HG02870 (cell line): Measurements from ENCODE around the gene LAMA4.

Source experiments
- ATAC-seq: cut with Tn5 transposase; IDR thresholded peaks from one replicate; pipeline ENCODE4 v1.9.1; 2021; ENCODE audit warnings: mild to moderate bottlenecking, moderate library complexity; ENCODE audit not compliant: unreplicated experiment

LAMA4 gene

DNA sequence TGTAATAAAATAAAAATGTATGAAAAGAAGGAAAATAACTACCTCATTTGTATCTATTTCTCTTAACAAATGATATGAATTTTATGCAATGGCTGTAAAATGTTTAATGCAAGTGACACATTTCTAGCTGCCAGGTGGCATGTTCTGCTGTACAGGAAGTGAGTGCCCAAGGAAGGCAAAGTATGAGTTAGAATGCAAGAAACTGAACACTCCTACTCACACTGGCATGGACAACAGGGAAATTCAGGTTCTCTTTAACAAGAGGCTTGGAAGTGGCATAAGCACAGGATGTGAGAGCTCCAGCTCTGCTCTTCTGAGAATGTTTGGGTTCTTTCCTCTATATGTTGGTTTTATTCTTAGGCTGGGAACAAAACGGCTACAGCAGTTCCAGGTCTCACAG lies 20.4 kb upstream of the LAMA4 start:
- no peak for ATAC-seq

DNA sequence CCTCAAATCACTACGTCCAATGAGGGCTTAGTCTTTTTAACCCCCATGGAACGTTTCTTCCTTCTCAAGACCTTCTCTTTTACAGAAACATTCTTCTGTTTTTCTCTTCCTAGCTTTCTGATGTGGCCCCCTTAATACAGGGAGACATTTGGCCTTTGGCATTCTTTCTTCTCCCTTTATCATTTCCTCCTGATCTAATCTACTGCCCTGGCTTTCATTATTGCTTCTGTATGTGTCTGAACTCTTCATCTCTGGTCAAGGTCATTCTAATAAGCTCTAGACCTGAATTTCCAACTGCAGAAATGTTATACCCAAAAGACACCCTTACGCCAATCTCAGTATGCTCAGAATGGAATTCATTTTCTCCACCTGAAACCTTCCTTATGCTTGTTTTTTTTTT lies 18.4 kb upstream of the LAMA4 start:
- ATAC-seq, result no peak

DNA sequence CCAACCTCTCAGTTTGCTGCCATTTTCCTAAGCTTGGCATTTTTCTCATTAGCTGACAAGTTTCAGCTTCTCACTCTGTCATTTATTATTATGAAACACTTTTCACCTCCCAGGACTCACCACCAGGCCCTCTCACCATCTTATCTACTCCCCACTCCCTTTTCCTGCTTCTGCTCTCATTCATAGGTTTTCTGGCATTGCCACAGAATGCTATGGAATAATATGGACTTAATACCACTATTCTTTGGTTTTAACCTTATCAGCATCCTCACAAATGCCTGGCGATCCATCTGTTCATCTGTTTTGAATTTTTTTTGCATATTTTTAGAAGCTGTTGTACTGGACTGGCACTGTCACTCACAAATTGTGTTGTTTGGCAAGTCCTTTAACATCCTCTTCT lies 16.4 kb upstream of the LAMA4 start:
- ATAC-seq, result no peak

GRCh38 chr6:112269979-112270566 lies 15.7 kb upstream of the LAMA4 start:
- ATAC-seq, result no peak

GRCh38 chr6:112269114-112269513 lies 14.7 kb upstream of the LAMA4 start:
- no peak for ATAC-seq

DNA sequence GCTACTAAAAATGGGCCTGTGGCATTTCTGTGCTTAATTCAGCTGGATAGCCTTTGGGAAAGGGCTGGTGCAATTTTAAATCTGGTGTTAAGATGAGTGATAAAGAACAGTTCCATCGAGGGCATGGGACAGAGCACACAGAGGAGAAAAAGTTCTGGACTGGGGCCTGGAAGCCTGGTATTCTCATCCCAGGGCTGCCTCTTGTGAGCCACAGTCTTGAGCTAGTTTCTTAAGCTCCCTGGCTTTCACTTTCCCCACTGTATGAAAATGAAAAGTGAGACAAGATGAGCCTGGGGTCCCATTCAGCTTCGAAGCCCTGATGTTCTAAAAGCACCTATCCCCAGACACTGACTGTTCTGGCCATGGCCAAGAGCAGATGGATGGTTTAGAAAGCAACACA lies 14.3 kb upstream of the LAMA4 start:
- no peak for ATAC-seq

- no peak for ATAC-seq
These were observed 13.7 kb upstream of the LAMA4 start for GRCh38 chr6:112268019-112268418.

GRCh38 chr6:112266331-112266730 lies 12.0 kb upstream of the LAMA4 start:
- ATAC-seq, result no peak

- ATAC-seq, result no peak
These were observed 4.9 kb upstream of the LAMA4 start for GRCh38 chr6:112259337-112259675.

DNA sequence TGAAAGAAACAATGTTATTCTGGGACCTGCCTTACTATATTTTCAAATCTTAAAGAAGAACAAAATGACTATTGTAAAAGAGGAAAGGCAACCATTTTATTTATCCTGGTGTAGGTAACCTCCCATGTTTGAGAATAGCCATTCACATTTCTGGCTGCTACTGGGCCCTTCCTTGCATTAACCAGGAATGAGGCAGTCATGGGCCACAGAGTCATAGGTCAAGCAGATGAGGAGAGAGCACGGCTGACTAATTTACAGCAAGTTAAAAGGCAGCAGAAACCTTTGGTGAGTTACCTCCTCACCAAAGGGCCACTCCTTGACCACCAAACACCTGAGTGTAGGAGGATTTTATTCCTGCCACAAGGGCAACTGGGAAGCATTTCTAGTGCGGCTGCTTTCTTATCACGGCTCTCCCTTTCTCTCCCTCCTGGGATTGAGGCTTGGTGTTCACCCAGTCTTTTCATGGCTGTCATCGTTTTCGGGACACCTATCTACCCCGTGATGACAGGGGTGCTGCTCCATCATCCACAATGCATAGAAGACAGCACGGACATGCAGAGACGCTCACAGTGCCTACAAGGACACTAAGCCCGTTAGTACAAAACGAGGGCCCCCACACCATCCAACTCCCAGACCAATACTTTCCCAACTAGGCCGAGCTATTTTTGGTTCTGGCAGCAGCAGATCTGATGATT lies 4.4 kb upstream of the LAMA4 start:
- ATAC-seq, result no peak

- ATAC-seq, result no peak
These were observed 3.0 kb upstream of the LAMA4 start for GRCh38 chr6:112257178-112257855.

- ATAC-seq, result no peak
These were observed 554 bp upstream of the LAMA4 start for GRCh38 chr6:112254921-112255320.

GRCh38 chr6:112253498-112253840 lies 898 bp downstream of the LAMA4 start:
- no peak for ATAC-seq

GRCh38 chr6:112252571-112253497 lies 1.5 kb downstream of the LAMA4 start:
- no peak for ATAC-seq

DNA sequence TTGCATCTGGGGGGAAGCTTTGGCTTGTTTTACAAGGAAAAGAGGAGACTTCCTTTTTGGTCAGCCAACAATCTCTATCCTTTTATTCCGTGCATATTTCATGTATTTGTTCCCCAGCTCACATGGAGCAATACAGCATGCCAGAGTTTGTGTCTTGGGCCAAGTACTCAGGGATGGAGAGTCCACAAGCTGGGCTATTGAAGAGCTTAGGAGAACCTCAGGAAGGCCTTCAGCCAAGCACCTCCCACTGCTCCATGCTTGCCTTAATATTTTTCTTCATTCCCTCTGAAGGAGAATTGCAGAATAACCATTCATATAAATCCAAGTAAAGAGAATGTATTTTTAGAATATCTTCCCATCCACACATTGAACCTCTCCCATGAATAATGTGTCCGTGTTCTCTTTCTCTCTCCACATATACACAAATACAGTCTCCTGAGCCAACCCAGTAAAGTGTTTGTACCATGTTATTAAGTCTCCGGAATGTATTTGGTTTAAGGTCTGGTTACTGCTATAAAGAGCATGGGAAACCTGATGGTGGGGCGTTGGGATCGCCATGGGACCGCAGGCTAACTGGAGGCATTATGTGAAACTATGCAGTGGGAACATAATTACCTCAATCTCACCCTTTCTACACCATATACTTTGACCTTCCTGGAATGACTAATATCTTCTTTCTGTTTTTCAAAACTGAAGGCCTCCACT lies 3.0 kb downstream of the LAMA4 start:
- no peak for ATAC-seq

DNA sequence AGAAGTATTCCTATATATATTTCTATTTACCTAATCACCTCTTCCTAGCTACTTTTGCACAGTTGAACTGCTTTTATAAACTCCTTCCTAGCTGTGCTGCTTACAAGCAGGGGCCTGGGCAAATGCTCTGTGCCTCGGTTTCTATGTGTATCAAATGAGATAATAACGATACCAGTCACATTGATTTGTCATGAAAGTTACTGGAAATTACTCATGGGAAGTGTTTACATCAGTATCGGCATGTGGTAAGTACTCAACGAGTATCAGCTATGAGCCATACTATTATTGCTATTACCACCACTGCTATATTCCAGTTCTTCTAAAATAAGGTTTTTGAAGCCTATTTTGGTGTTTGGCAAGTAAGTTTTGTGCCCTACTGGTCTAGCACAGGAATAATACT lies 4.9 kb downstream of the LAMA4 start:
- no peak for ATAC-seq

DNA sequence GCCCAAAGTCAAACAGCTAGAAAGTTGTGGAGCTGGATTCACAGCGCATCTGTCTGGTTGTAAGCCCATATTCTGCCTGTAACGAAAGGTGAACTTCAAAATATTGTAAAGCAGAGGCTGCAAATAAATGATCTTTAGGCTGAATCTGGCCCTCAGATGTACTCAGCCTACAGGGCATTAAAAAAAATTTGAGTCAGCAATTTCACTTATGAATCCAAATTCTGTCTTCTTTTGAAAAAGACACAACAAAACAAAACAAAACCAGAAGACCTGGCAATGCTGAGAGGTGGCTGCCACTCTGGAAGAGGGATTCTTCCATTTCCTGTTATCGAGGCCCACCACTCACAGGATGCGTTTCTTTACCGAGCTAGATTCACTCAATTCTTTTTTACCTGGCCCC lies 7.1 kb downstream of the LAMA4 start:
- ATAC-seq, result no peak

DNA sequence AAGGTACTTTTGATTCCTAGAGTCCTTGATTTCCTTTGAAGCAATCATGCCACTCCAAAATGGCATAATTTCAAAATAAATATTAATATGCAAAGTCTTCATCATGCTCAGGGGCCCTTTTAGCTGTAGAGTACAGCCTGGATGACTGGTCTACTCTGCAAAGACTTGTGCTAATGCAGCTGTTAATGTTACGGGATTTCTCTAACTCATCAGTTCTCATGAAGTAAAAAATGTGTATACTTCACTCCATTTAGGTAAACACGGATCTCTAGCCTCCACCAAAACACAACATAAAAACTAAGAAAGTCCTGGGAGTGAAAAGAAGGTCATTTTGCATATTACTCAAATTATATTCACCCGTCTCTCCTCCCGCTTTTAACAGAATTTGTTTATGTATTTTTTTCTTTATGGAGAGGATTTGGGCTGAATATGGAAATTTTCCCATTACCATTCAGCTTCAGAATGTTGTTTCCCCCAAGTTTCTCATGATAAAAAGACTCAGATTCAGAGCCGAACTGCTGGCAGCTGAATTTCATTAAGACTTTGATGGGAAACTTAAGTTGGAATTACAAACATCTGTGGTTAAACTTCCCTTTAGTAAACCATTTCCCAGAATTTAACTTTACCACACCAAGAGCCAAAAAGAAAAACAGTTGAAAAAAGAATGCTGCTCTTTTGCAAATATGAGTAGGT lies 8.7 kb downstream of the LAMA4 start:
- ATAC-seq, result no peak

GRCh38 chr6:112243861-112244827 lies 10.2 kb downstream of the LAMA4 start:
- ATAC-seq, result no peak
